NCI-H2196 treated with DMSO at 0.1 percent for 48 hours (cell line): ENCODE results near the gene CUX1.
"Not testable (repeated sequence)": the region's sequence is repeated elsewhere in the genome, so short reads cannot be mapped to it uniquely, and the experiment has no call there.

ENCODE experiments used
- DNase-seq: peaks from one replicate; lab custom pipeline; 2025; ENCODE audit not compliant: unreplicated experiment; lab: John Stamatoyannopoulos, UW

The CUX1 gene

DNA sequence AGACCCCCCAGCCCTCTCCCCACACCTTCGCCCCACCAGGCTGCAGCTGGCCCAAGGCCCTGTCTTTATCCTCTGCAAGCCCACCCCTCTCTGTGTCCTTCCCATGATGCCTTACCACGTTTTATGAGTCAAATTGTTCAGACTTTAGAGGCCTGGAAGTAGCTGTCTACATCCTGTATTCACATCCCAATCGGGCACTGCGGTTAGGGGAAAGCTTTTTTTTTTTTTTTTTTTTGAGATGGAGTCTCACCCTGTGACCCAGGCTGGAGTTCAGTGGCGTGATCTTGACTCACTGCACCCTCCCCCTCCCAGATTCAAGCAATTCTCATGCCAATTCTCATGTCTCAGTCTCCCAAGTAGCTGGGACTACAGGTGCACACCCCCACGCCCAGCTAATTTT is 347.7 kb downstream of the CUX1 start:
- no peak for DNase-seq

DNA sequence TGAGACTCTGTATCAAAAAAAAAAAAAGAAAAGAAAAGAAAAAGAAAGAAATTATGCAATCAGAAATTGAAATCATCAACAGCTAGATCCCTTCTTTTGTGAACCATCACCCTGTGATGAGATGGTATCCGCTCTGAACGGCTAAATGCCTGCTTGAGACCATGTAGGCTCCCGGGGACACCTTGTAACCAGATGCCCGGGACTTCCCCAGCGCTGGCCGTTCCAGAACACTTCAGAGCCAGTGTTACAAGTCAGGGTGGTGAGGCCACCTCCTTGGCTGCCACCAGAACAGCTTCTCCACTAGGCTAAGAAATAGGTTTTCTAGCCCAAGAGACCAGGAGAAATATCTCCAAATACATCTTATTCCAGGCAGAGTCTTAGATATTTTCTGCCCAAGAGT is 349.8 kb downstream of the CUX1 start:
- DNase-seq = no peak

DNA sequence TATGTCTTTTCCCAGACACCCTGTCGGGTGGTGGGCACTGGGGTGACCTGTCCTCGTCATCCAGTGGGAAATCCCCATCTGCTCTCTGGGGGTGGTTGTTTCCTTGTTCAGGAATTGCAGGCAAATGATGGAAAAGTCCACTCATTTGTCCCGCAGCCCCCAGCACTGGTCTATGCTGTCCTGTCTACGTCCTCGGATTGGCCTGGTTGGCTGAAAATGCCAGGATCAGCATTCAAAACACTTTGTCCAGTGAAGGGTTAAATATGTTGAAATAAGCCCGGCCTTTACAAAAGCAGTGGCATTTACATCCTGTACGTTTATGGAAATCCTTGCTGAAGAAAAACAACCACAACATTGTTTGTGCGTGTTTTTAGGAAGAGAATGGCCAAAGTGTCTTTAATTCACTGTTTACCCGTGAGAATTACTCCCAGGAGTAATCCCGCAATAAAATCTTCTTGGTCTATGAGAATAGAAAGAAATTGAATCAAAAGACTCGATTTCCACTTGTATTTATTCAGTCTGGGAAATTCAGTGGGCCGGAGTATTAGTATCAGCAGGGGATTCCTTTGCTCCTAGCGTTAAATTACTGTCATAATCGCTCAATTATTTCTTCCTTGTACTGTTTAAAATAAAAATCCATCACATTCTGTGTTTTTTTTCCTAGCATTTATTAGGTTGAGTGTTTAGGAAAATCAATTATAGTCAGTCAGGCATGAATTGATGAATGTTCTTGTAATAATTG is 352.4 kb downstream of the CUX1 start:
- DNase-seq = no peak

DNA sequence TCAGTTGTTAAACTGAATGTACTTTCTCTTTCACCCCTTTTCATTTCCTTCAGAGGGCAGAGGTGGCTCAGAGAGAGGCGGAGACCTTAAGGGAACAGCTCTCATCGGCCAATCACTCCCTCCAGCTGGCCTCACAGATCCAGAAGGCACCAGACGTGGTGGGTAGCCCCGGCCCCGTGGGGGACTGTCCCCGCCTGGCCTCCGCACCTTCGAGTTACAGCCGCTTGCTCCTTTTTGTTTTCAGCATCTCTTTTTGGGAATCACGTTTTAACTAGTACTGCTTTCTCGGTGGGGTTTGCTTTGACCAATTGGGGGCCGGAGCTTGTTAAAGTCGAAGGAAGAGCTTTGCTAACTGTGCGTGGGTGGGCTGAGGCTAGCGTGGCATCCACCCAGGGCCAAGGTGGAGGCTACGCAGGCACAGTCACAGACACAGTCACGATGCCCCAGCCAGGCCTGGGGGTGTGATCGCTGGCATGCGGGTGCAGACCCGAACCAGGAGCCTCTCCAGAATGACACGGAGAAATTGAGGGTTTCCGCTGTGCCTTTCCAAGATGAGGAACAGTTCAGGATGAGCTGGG is 353.1 kb downstream of the CUX1 start:
- DNase-seq = no peak

DNA sequence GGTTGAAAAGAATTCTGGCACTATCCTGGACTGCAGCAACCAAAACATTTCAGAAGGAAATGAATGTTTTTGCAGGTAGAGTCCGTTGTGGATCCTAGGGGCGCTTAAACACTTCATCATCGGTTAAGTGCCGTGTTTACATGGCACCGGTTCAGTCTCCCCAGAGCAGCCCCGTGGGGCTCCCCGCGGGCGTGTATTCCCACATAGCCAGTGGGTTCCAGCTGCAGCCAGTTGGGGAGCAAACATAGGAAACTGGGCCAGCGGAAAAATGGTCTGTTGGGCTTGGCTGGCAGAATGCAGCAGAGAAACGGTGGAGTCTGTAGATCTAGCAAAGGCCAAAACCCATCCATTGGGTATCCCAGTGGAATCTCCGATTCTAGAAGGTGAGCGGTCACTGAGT is 356.2 kb downstream of the CUX1 start:
- no peak for DNase-seq

DNA sequence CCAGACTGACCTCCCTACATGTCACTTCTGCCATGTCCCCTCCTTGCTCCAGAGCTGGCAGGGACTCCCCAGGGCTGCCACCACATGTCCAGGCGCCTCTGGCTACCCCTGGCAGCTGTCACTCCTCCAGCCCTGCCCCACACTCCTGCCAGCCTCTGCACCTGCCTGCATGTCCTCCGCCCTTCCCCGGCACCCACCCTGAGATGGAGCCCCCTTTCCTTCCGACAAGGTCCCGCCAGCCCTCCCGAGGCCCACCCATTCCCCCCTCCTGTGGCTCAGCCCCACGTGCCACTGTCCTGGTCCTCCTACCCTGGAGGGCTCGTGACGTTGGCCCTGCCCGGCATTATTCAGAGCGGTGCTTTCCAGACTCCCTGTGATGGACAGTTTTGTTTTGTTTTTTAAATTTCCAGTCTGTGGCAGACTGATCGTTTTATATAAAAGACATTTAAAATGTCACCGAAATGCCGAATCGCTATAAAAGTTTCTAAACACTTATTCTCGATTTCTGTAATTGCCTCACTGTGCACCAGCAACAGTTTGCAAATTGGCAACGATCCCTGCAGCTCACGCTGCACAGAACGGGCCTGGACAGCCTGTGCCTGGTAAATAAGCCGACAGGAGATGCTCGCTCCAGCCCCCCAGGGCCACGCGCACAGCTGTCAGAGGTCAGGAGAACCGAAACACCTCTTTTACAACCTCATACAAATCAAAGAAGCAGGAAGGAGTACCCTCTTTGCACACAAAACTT is 358.2 kb downstream of the CUX1 start:
- DNase-seq = no peak

DNA sequence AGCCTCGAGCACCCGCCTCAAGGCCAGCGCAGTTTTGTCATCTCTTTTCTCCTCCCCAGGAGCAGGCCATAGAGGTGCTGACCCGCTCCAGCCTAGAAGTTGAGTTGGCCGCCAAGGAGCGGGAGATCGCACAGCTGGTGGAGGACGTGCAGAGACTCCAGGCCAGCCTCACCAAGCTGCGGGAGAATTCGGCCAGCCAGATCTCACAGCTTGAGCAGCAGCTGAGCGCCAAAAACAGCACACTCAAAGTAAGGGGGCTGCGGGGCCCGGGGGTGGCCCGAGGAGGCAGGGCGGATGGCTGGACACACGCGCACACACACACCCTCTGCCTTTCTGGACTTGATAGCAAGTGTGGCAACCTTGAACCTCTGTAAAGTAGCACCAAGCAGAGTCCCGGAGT is 361.0 kb downstream of the CUX1 start:
- no peak for DNase-seq

DNA sequence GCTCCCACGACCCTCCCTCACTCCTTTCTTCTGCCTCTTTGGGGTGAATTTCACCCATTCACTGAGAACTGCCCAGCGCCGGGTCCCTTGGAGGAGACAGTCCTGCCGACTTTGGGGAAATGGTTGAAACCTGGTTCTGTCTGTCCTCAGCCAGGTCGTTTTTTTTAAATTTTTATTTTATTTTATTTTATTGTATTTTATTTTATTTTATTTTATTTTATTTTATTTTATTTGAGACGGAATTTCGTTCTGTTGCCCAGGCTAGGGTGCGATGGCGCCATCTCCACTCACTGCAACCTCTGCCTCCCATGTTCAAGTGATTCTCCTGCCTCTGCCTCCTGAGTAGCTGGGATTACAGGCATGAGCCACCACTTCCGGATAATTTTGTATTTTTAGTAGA is 363.3 kb downstream of the CUX1 start:
- DNase-seq = no peak

DNA sequence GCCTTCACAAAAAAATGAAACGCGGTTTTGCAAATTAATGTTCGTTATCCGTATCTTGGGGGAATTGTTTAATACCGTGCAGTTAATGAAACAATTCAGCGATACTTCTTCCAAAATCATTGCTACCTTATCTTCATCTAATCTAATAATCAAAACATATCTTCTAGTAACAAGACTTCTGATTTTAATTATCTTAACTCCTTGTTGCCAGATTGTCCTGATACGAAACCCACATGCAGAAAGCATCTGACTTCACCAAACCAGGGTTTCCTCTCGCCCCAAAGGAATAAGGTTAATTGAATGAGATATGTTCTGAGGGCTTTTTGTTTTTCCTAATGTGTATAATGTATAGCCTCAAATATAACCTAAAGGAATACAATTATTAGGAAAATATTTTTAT is 364.1 kb downstream of the CUX1 start:
- no peak for DNase-seq

DNA sequence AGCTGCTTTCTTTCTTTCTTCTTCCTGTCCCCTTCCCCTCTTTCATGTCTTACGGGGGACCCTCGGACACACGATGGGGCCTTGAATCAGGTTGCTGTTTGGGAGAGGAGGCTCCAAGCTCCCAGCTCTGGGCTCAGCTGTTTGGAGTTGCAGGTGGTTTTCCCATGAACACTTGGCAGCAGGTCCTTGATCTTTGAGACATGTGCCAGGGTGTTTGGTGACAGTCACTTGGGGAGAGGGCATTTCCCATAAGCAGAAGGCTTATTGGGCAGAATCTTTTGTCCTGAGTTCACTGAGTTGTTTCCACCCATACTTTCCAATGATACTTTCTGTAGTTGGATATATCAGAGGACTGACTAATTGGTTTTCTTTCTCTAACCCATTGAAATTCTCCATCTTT is 364.6 kb downstream of the CUX1 start:
- no peak for DNase-seq

DNA sequence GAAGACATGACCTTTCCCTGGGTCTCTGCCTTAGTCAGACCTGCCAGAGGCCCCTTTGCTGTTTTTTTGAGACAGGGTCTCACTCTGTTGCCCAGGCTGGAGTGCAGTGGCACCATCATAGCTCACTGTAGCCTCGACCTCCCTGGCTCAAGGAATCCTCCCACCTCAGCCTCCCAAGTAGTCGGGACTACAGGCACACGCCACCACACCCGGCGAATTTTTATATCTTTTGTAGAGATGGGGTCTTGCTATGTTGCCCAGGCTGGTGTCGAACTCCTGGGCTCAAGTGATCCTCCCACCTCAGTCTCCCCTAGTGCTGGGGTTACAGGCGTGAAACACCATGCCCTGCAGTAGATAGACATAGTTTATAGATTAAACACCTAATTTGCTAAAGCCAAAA is 366.4 kb downstream of the CUX1 start:
- DNase-seq = not testable (repeated sequence)

DNA sequence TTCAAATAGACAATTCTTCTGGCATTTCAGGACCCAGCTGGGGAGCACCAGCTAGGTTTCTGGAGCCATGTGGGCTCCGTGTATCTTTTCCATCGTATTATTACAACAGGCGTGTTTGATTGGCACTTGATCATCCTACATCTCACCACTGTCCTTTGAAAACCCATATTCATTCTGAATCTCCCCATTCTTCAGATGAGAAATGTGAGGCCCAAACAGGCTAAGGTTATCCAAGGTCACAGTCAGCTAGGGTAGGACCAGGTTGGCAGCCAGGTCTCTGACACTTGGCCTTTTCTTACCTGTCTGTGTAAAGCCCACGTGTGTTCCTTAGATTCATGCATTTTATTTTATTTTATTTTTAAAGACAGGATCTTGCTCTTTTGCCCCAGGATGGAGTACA is 366.9 kb downstream of the CUX1 start:
- no peak for DNase-seq

DNA sequence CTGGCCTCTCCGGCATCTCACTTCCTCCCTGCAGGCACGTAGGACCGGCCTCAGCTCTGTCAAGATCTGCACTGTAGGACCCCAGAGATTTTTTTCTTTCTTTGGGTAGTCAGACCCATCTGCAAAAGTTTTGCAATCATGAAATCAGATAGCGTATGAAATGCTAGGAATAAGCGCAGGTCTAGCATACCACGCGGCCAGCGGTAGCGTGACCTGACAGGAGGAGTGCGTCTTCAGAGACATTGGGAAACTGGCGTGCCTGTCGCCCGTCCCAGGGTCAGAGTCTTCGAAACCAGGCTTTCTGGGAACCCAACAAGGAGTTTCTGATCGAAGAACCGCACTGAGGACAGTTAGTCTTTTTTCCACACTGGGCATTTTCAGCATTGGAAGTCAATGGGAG is 368.4 kb downstream of the CUX1 start:
- DNase-seq = no peak

DNA sequence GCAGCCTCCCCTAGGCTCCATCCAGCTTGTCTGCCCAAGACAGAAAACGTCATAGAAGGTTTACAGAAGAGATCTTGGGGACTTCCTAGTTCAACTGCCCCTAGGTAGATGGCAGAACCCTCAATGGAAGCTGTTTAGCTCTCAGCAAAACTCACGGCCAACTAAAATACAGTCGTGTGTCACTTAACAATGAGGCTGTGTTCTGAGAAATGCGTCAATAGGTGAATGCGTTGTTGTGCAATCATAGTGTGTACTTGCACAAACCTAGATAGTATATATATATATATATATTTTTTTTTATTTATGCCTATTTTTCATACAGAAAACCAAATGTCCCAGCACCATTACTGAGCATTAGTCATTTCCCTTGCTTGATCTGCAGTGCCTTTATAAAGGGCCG is 368.9 kb downstream of the CUX1 start:
- no peak for DNase-seq

DNA sequence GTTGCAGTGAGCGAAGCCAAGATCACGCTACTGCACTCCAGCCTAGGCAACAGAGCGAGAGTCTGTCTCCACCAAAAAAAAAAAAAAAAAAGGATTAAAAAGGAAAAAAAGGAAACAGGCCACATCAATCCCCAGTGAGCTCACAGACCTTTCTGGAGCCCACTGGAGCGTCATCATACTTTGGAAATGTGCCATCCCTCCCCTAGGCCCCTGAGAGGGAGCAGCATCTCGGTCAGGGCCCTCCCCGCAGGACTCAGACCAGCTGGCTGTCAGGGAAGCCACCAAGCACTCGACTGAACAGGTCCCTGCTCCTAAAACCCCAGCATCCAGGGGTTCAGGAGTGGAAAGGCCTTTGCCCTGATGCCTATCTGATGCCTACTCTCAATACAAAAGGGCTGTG is 371.3 kb downstream of the CUX1 start:
- DNase-seq = no peak

DNA sequence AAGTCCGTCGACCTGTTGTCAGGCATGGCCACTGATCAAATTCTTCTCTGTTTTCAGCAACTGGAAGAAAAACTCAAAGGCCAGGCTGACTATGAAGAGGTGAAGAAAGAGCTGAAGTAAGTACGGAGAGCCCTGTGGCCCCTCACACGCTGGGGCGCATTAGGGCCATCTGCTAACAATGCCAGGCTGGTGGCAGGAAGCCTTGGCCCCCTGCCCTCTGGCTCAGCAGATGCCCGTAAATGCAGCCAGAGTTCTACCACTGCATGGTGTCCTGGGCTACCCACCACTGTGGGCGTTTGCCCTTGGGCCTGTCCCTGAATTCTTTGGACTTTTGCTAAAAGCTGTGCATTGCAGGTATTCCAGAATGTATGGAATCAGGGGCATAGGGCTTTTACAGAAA is 372.3 kb downstream of the CUX1 start:
- DNase-seq = no peak

DNA sequence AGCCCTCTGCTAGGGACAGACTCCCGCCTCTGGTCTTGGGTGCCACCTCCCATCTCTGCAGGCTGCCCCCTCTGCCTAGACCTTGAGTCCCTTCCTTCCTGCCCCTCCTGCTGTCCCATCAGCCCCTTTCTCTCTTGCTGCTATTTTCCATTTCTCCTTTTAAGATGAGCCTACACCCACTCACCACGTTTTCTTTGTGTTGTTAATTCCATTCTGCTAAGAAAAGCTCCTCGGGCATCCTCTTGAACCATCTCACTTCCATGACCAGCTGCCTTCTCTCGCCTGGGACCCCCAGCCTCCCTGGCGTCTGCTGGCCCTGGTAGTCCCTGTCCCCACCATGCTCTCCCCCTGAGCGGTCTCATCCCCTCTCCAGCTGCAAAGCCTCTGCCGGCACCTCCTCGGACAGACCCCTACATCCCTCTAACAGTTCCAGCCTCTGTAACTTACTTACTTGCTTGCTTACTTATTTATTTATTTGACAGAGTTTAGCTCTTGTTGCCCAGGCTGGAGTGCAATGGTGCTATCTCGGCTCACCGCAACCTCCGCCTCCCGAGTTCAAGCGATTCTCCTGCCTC is 373.4 kb downstream of the CUX1 start:
- DNase-seq = no peak

DNA sequence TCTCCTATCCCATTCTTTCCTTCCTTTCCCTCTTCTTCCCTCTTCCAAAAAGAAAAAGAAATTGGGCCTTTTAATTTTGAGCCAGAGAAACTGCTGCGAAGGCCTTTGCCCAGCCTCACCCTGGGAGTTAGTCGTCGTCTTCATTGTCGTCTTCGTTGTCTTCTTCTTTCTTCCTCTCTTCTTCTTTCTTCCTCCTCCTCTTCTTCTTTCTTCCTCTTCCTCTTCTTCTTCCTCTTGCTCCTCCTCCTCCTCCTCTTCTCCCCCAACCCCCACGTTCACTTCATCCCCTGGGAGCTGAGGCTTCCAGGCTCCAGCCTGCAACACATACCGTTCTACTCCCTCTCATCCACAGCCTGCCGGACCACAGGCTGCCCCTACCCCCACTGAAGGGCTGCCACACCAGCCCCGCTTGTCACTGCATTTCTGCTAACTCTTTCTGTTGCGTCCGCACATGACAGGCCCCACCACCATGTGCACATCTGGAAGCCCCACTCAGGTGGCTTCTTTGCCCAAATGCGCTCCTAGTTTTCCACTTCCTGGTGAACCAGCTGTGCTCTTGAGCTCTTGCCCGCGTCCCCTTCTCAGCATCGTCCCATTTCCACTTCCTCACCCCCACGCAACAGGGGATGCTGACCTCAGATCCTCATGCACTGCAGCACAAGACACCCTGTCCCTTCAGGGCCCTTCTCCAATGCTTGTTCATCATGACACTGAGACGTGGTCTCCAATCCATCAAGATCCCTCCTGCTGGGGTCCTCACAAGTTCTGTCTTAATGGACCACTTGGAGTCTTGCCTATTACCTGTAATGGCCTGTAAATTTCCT is 374.3 kb downstream of the CUX1 start:
- no peak for DNase-seq

DNA sequence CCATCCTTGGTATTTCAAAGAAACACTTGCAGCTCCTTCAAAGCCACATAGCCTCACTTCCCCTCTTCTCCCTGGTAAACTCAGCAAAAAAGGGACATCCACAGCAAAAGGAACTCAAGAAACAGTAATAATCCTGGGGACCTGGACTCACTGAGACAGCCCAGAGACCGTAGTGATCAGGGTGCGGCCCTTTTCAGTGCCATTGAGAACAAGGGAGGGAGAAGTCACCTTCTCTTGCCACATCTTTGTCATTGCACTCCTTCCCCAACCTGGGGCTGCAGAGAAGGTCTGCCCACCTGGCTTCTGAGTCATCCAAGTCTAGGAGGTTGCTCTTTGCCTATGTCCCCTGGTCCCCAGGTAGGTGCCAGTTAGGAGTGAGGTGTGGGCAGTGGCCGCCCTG is 375.4 kb downstream of the CUX1 start:
- DNase-seq = no peak

DNA sequence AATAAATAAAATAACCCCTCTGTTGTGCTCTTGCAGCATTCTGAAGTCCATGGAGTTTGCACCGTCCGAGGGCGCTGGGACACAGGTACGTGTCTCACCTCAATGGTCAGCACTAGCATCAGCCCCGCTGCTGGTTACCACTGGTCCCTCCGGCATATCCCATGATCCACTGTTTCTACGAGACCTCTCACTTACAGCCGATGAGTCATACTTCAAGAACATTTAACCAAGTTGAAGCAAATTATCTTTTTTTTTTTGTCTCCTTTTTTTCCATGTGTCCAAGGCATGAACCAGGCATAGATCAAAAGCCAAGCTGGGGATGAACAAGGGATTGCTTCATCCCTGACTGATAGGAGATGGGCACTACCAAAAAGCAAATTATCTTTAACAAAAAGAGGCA is 376.4 kb downstream of the CUX1 start:
- no peak for DNase-seq

DNA sequence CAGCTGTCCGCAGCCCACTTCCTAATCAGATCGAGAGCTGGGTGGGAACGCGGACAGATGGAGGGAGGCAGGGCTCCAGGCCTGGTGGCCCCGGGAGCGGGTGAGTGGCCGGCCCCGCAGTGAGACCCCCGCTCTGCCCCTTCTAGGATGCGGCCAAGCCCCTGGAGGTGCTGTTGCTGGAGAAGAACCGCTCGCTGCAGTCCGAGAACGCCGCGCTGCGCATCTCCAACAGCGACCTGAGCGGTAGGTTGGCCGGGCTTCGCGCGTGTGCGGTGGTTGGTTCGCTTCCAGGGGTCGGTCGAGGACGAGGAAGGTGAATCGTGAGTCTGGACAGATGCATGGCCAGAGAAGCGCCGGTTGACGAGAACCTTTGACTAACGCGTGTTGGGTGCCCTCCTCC is 377.9 kb downstream of the CUX1 start:
- DNase-seq = no peak
